NCI-H748 (cell line): ENCODE results near the gene LMX1A.

Experiments used
- DNase-seq: peaks from one replicate; lab custom pipeline; 2025; ENCODE audit not compliant: unreplicated experiment; lab: John Stamatoyannopoulos, UW

The LMX1A gene

DNA sequence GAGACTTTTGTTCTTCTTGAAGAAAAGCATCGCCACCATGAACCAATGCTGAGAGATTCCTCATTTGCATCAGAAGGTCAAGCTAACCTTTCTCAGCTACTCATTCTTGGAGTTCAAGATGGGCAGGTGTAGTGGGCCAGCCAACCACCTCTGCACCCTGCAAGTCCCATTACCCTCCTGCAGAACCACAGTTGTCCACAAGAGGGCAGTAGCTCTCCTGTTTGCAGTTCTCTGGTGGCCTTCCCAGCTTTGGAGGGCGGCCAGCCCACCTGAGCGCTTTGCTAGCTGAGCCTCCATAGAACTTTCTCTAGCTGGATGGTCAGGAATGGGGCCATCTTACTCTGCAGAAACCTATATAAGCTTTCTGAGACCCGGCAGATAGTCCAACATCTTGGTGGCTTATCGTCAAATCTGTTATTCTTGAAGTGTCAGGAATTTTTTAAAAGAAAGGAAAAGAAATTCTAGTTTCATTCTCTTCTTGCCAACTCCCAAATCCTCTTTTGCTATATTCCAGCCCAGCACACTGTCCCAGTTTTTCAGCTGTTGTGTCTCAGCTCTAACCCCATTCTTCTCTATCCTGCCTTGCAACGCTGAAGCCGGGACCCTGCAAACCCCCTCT is 11.0 kb upstream of the LMX1A start:
- peak; percentile 77 for DNase-seq

GRCh38 chr1:165365341-165365740 is 8.8 kb upstream of the LMX1A start:
- DNase-seq = no peak

GRCh38 chr1:165364568-165365133 is 8.1 kb upstream of the LMX1A start:
- DNase-seq = peak; percentile 49

DNA sequence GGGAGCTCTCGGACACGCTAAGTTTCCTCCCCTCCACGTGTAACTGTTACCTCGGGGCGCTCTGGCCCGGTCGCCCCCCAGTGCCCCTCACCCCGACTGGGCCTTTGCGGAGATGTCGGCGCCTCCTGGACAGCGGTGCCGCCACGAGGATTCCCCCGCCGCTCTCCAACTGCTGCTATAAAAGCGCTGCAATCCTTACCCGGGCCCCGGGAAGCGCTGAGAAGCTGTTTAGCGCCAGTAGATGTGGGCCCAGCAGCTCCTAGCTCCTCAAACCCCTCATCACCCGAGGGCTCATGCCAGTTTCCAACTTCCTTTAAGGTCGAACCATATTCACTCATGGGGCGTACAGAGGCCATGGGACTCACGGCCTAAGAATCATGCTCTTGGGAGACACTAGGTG is 361 bp upstream of the LMX1A start:
- DNase-seq = no peak

GRCh38 chr1:165355139-165355976 is 1.2 kb downstream of the LMX1A start:
- DNase-seq = no peak

DNA sequence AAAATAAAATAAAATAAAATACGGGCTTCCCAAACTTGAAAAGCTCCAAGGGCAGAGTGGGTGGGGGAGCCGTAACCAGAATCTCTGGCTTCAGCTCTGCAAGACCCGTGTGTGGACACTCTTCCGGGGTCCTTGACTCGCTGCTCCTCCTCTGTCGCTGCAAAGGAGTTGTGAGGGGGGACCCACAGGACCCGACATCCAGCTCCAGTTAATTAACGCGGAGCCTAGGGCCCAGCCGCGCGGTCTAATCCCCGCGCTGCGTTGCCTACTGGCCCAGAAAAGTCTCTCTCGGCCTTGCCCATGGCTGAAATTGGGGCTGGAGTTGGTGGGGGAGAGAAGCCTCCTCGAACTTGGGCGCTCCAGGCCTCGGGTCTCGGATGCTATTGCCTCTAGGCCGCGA is 1.8 kb downstream of the LMX1A start:
- no peak for DNase-seq

DNA sequence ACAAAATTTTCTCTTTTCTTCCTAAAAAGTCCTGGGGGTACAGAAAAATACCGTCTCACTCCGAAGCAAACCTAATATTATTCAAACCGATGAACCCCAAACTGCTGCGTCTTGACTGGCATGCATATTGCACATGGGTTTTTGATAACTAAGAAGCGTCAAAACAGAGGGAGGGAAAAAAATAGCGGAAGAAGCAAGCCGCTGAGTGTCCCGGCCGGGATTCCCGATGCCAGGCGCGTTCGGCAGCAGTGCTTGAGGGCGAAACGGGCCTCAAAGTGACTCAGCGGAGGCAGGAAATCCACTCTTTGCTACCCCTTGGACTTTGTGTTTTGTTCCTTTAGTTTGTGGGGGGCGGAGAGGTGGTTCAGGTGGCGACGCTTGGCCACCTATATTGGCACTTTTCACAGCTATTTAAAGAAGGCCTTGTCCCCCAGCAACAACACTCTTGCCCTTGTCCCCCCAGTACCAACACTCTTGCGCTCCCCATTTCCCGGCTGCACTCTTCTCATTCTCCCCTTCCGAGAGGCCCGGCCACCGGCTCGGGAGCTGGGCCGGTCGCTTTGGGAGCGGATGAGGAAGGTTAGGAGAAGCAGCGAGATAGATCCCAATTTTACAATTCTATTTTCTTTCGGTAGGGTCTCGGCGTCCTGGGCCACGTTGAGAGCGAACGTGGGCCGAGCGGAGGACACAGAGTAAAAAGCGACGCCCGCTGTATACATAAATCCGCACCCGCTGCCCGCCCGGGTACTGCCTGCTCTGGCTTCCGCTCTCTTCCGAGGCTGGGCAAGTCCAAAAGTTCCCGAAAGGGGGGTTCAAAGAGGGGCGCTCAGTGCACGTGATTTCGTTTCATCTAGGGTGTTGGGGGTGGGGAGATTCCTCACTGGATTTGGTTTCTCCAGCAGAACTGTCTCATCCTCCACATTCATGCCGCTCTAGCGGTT is 2.5 kb downstream of the LMX1A start:
- no peak for DNase-seq

DNA sequence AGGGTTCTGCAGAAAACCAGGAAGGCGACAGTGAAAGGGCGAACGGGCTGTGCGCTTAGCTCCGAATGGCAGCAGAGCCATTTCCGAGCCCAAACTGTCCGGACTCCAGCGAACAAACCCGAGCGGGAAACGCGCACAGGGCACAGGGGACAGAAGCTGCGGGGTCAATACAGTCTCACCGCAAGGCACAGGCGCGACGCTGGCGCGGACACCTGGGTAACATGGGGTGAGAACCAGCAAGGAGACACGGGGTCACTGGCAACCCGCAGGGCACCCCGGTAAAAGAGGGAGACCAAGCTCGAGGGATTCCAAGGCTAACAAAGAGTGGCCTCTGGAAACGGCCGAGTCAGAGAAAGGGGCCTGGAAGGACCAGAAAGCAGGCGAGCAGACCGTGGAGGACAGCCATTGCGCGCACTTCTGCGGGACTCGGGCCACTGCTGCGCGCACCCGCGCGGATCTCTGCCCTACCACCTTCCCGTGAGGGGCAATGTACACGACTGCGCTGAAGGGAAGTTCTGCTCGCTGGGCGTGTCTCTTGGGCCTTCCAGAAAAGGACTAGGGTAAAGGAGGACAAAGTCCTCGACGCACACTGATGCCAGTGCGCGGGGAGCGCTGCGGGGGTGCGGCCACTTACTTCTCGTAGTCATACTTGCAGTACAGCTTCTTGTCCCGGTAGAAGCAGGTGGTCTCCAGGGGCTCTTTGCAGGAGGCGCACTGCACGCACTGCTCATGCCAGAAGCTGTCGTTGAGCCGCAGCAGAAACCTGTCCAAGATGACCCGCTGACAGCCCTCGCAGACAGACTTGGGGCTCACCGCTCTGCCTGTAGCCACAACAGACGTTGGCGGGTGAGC is 3.8 kb downstream of the LMX1A start:
- DNase-seq = peak; percentile 34

DNA sequence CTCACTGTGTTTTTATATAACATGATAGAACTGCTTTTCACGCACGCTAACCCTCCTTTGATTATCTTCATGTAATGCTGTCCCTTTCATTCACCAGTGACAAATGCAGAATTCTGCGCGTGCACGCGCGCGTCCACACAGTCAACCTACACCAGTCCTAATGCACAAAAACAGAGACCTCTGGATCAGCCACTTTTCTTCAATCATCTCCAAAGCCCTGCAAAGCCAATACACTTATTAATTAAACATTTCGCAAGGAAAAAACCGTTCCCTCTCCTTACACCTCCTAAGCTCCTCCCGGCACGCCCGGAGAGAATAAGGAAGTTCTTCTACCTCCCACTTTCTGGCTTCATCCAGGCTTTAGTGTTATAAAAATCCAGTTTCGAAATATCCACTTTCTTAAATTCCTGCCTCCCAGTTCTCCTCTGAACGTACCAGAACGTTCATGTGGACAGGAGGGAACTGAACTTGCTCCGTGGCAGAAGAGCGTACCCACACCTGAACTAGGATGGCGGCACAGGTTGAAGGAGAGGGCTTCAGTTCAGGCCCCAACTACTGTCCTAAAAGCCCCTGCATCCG is 4.6 kb downstream of the LMX1A start:
- no peak for DNase-seq

GRCh38 chr1:165350840-165351239 is 5.7 kb downstream of the LMX1A start:
- DNase-seq = no peak

DNA sequence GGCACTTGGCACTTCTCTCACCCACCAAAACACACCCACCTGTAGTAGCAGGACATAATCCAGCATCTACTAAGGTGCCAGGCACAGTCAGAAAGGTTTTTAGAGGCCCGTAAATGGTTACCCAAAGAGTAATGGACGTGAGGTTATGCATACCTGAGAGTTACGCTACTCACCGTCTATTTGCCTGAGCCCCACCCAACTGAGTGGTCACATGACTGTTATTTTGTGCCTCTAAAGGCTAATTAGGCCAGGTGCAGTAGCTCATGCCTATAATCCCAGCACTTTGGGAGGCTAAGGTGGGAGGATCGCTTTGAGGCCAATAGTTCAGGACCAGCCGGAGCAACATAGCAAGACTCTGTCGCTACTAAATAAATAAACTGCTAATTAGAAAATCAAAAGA is 11.0 kb downstream of the LMX1A start:
- peak; percentile 14 for DNase-seq

GRCh38 chr1:165344736-165345135 is 11.8 kb downstream of the LMX1A start:
- no peak for DNase-seq

DNA sequence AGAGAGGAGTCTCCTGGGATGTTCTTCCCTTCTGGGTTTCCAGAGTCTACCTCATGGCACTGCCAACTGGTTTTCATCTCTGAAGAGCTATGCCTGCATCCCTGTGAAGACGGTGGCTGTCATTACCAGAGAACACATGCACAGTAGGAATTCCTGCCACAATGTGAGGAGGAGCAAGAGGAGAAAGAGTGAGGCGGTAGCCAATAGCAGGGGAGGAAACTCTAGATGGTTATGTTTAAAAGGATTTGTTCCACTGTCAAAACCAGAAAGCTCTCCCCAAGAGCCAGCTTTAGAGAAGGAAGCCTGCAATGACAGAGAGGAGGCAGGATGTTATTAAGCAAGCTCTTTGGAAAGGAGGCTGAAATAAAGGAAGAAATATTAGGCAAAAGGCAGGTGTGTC is 12.3 kb downstream of the LMX1A start:
- DNase-seq = no peak

GRCh38 chr1:165342587-165342986 is 13.9 kb downstream of the LMX1A start:
- no peak for DNase-seq

DNA sequence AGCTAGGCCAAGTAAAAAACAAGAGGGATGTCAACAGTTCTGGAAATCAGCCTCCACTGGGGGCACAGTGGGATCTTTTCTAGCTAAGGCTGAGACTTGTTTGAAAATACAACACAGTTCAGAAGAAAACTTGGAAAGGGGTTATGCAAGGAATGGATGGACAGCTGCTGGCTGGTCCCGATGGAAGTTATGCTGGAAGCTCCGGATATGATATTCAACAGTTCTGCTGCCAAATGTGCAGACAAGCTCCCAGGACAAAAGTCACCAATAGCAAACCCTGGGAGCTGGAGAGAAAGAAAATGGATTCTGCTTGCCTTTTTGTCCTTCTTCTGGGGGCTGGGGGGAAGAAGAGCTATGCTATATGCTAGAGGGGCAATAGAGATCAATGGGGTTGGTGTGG is 14.3 kb downstream of the LMX1A start:
- DNase-seq = no peak

DNA sequence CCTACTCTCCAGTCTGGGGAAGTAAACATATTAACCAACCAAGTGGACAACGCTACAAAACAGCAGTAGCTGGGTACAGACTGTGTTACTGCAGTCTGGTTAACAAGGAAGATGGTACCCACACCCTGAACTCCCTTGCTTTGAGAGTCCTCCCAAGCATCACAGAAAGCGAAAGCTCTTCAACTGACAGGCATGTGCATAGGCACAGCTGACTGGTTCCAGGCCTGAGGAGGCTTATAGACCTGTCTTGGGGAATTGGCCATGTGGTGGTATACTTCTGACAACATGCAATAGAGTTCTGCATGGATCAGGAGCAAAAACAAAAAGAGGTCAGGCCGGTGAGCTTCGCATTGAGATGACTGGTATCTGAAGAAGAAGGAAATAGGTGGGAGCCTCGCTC is 17.4 kb downstream of the LMX1A start:
- DNase-seq = no peak

DNA sequence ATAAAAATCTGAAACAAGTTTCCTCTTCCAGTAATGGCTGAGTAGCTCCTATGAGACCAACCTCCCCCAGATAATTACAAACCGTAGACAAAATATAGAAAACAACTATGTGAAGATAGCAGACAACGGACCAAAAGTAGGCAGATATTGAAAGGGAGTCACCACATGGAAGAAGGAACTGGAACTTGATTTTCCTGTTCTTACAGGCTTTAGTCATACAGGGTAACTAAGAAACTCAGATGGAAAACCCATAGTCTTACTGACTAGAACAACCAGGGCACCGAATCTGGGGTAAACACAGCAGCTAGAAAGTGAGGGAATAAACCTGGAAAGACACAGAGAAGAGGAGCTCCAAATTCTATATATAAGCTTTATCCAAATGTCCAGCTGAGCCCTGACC is 26.0 kb downstream of the LMX1A start:
- DNase-seq = peak; percentile 18

DNA sequence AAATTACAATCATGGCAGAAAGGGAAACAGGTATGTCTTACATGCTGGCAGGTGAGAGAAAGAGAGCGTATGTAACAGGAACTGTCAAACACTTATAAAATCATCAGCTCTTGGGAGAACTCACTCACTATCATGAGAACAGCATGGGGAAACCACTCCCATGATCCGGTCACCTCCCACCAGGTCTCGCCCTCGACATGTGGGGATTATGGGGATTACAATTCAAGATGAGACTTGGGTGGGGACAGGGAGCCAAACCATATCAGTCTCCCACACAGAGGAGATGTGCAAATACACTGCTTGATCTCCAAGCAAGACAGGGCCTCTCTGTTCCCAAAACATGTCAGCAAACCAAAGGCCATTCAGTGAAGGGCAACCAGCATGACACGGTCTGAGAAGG is 27.4 kb downstream of the LMX1A start:
- no peak for DNase-seq

- no peak for DNase-seq
Measured at GRCh38 chr1:165328136-165328535, 28.4 kb downstream of the LMX1A start.

DNA sequence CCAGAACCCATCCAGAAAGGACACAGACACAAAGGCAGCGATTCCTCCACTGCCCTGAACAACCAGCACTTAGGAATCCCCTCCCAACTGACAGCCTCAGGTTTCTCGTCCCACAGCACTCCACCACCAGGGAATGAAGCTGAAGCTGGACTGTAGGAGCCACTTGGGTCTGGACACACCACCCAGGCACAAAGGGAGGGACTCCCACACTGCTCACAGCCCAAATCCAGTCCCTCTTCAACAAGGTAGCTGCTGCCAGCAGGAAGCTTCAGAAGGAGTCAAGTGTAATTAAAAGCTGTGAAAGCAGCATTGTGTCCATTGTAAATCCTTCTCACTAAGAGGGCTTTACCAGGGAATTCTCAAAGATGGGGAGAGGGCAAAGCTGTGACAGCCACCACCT is 29.0 kb downstream of the LMX1A start:
- DNase-seq = no peak
